ENCODE data around the gene PLD6.

GRCh38 chr17:17231621-17232302 lies 25.6 kb upstream of the PLD6 start:
- no peak for TF ChIP-seq CTCF (IDR thresholded peaks at IDR 0.05)
- no peak for TF ChIP-seq EZH2 (IDR thresholded peaks at IDR 0.05; ENCODE audit: borderline replicate concordance, insufficient read depth, low read depth, low read length, poor library complexity, severe bottlenecking)
